ENCODE results near the gene VSTM2B.

DNA sequence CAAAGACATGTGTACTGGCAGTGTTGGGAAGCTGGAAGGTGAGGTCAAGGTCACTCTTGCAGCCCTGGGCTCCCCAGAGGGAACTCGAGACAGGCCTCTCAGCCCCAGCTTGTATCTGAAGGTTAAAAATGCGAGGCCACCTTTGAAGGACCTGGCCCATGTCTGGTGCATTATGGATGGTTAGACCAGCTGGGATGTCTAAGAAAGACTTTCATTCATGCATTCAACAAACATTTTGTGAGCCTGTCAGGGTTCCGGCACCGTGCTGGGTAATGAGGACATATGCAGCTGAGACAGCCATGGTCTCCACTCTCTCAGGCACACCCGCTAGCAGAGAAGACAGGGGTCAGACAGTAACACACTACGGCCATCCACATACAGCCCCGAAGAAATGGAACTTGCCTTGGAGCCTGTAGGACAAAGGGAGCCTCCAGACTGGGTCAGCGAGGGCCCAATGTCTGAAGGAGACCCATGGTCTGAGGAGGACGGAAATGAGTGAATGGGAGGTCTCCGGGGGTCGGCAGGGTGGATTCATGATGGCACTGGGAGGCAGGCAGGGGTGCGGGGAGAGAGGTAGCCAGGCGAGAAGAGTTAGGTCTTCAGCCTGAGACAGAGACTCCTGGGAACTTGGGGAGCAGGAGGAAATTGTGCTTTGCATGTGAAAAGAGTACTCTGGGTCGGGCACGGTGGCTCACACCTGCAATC is 19.0 kb downstream of the VSTM2B start:
- TF ChIP-seq BHLHE40 (IDR thresholded peaks at IDR 0.05; ENCODE audit: low read depth, low read length) (no peak), POLR2A (IDR thresholded peaks at IDR 0.05; ENCODE audit: low read depth, low read length) (no peak), SMC3 (IDR thresholded peaks at IDR 0.05; ENCODE audit: low read depth, low read length) (no peak), RCOR1 (IDR thresholded peaks at IDR 0.05; ENCODE audit: insufficient replicate concordance, low read length) (no peak)
- TF ChIP-seq, protein P1, sequence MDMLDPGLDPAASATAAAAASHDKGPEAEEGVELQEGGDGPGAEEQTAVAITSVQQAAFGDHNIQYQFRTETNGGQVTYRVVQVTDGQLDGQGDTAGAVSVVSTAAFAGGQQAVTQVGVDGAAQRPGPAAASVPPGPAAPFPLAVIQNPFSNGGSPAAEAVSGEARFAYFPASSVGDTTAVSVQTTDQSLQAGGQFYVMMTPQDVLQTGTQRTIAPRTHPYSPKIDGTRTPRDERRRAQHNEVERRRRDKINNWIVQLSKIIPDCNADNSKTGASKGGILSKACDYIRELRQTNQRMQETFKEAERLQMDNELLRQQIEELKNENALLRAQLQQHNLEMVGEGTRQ (IDR thresholded peaks at IDR 0.05; ENCODE audit: low read depth, low read length) = no peak
- TF ChIP-seq, protein P2, sequence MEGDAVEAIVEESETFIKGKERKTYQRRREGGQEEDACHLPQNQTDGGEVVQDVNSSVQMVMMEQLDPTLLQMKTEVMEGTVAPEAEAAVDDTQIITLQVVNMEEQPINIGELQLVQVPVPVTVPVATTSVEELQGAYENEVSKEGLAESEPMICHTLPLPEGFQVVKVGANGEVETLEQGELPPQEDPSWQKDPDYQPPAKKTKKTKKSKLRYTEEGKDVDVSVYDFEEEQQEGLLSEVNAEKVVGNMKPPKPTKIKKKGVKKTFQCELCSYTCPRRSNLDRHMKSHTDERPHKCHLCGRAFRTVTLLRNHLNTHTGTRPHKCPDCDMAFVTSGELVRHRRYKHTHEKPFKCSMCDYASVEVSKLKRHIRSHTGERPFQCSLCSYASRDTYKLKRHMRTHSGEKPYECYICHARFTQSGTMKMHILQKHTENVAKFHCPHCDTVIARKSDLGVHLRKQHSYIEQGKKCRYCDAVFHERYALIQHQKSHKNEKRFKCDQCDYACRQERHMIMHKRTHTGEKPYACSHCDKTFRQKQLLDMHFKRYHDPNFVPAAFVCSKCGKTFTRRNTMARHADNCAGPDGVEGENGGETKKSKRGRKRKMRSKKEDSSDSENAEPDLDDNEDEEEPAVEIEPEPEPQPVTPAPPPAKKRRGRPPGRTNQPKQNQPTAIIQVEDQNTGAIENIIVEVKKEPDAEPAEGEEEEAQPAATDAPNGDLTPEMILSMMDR (conservative IDR thresholded peaks at IDR 0.05; ENCODE audit: low read depth, low read length) = no peak

Measured in IMR-90 (cell line).